Peyer's patch (tissue), 4 donors: ENCODE measurements around the gene SRRM2.

ENCODE experiments used
- POLR2A ChIP-seq, 2 donors: fragments of 450-650 bp; IDR thresholded peaks; one replicate each; pipeline ENCODE4 v1.5.1; 2017; ENCODE audit warnings: antibody characterized with exemption in 2 of 2, mild to moderate bottlenecking in 2 of 2, moderate library complexity in 2 of 2
- TF ChIP-seq, protein P1 (sequence below), 6 experiments: fragments of 450-650 bp in 4 of 6; fragments of 200-600 bp in 2 of 6; sonication (generic) in 1 of 6; IDR thresholded peaks; one replicate each; pipeline ENCODE4 v1.5.1; 2017 to 2019; ENCODE audit warnings: antibody characterized with exemption in 6 of 6, mild to moderate bottlenecking in 3 of 6, moderate library complexity in 1 of 6

DNA sequence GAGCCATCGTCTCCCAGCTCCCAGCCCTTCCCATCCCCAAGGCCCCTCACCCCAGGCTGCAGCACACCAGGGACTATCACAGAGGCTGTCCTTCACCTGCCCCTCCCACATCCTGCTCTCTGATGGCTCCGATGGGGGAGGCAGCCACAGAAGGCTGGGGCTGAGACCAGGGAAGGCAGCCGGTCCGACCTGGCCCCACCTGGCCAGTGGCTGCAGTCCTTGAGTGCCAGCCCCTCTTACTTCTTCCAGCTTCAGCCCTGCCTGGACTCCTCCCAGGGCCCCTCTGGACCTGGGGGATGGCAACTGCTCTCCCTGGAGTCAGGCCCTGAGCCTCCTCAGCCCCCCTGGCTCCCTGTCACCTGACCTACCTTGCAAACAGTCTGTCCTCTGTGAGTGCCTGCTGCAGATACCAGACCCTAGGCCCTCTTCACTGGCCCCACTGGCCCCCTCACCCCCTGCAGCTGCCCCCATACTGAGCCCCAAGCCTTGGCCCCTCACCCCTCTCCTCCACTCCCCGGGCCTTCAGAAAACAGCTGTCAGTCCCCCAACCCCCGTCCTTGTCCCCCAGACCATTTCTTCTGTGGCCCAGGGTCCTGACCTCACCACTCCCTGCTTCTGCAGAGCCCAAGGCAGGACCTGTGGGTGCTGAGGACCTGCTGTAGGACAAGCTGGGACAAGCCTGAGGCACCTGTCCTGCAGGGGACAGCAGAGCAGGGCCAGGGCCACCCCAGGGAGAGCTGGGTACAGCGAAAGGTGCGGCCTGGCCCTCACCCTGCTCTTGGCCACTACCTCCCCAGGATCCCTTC is 12.6 kb upstream of the SRRM2 start:
- TF ChIP-seq, protein P1, sequence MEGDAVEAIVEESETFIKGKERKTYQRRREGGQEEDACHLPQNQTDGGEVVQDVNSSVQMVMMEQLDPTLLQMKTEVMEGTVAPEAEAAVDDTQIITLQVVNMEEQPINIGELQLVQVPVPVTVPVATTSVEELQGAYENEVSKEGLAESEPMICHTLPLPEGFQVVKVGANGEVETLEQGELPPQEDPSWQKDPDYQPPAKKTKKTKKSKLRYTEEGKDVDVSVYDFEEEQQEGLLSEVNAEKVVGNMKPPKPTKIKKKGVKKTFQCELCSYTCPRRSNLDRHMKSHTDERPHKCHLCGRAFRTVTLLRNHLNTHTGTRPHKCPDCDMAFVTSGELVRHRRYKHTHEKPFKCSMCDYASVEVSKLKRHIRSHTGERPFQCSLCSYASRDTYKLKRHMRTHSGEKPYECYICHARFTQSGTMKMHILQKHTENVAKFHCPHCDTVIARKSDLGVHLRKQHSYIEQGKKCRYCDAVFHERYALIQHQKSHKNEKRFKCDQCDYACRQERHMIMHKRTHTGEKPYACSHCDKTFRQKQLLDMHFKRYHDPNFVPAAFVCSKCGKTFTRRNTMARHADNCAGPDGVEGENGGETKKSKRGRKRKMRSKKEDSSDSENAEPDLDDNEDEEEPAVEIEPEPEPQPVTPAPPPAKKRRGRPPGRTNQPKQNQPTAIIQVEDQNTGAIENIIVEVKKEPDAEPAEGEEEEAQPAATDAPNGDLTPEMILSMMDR (IDR thresholded peaks at IDR 0.05), result no peak
- TF ChIP-seq POLR2A (IDR thresholded peaks at IDR 0.05), result no peak
